Erythroblast (primary cell): Measurements from ENCODE around the gene GPR55.

Source experiments
- GATA1 ChIP-seq: IDR thresholded peaks from 2 replicates; pipeline ENCODE4 v1.6.1; 2011; ENCODE audit warnings: low read depth, mild to moderate bottlenecking, control low read depth, low read length, moderate library complexity
- POLR2A ChIP-seq: IDR thresholded peaks from 2 replicates; pipeline ENCODE4 v1.6.1; 2011; ENCODE audit warnings: mild to moderate bottlenecking, low read length

DNA sequence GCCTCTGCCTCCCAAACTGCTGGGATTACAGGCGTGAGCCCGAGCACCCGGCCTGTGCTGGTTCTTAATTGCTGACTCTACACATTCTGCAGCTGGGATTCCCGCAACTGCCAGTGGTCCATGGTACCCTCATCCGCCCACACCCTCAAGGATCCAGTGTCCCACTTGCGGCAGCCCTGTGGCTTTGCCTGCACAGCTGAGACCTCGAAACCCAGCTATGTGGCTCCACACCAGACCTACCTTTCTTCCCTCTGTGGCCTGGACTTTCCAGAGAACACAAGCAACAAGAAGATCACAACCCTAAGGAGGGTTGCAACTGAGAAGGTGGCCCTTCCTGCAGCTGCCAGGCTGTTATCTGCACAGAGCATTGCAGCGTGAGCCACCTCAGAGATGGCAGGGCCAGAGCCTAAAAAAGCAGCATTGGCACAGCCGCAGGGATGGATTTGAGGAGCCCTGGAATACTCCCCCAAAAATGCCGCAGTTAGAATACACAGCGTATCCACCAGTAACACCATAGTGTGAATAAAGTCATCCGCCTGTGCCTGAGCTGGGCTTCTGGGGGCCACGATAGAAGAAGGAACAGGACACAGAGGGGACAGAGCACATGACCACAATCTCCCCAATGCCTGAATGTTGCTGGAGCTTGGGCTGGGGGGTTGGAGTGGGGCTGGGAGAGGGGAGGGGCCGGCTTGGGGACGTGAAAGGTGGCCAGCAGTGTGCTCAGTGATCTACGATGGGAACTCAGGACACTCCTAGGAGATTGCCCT is 1.9 kb downstream of the GPR55 start:
- TF ChIP-seq POLR2A (no peak), GATA1 (no peak)
